HEK293 (cell line): Measurements from ENCODE around the gene PTPRR.

Experiments used
- CTCF ChIA-PET: fragments of 350-600 bp; formaldehyde crosslinking; extraction: SDS; loops from one replicate; lab custom pipeline; 2021; ENCODE audit warnings: antibody characterized with exemption; lab: Yijun Ruan, JAX
- POLR2A ChIA-PET: fragments of 300-600 bp; formaldehyde crosslinking; extraction: SDS; loops from one replicate; lab custom pipeline; 2020; ENCODE audit warnings: antibody characterized with exemption, inconsistent platforms; lab: Yijun Ruan, JAX
- H3K27ac ChIP-seq: fragments of 200-500 bp; sonication (Bioruptor generic); 2 replicates; pipeline ENCODE4 v1.5.1; 2014; ENCODE audit warnings: low read depth, low read length, control low read depth, inconsistent platforms; ENCODE audit errors: extremely low read depth
- H3K36me3 ChIP-seq, 2 experiments: fragments of 200-500 bp in 1 of 2; sonication (Bioruptor generic) in 1 of 2; 1 replicate in 1 of 2; 2 replicates in 1 of 2; pipeline ENCODE4 v1.5.1; 2014 to 2017; ENCODE audit warnings: inconsistent platforms in 2 of 2, low read length in 2 of 2; ENCODE audit not compliant: control insufficient read depth in 2 of 2, insufficient read depth in 1 of 2
- H3K4me1 ChIP-seq: fragments of 200-500 bp; sonication (Bioruptor generic); 2 replicates; pipeline ENCODE4 v1.5.1; 2014; ENCODE audit warnings: mild to moderate bottlenecking, low read length, inconsistent platforms; ENCODE audit not compliant: control insufficient read depth, insufficient read depth
- H3K4me3 ChIP-seq: 2 replicates; pipeline ENCODE4 v1.5.1; 2011; ENCODE audit warnings: low read depth, mild to moderate bottlenecking, control low read depth, low read length, moderate library complexity
- H3K9me3 ChIP-seq: fragments of 200-500 bp; sonication (Bioruptor generic); 2 replicates; pipeline ENCODE4 v1.5.1; 2014; ENCODE audit warnings: low read depth, low read length, inconsistent platforms; ENCODE audit not compliant: control insufficient read depth, insufficient read depth
- BCL11B ChIP-seq: fragments of 450-650 bp; formaldehyde crosslinking; IDR thresholded peaks from 2 replicates; pipeline ENCODE4 v1.5.1; 2016; ENCODE audit warnings: low read depth, missing biosample characterization, missing genetic modification characterization
- GLIS2 ChIP-seq: fragments of 450-650 bp; formaldehyde crosslinking; IDR thresholded peaks from 2 replicates; pipeline ENCODE4 v1.5.1; 2016; ENCODE audit warnings: missing biosample characterization, missing genetic modification characterization
- MYNN ChIP-seq: fragments of 450-650 bp; formaldehyde crosslinking; IDR thresholded peaks from 2 replicates; pipeline ENCODE4 v1.5.1; 2016; ENCODE audit warnings: missing biosample characterization, missing genetic modification characterization, borderline replicate concordance
- RBAK ChIP-seq: fragments of 450-650 bp; formaldehyde crosslinking; IDR thresholded peaks from 2 replicates; pipeline ENCODE4 v1.5.1; 2016; ENCODE audit warnings: missing biosample characterization, missing genetic modification characterization
- ZFP37 ChIP-seq: fragments of 450-650 bp; formaldehyde crosslinking; IDR thresholded peaks from 2 replicates; pipeline ENCODE4 v1.5.1; 2016; ENCODE audit warnings: missing biosample characterization, missing genetic modification characterization
- ZNF140 ChIP-seq: fragments of 450-650 bp; formaldehyde crosslinking; IDR thresholded peaks from 2 replicates; pipeline ENCODE4 v1.5.1; 2016; ENCODE audit warnings: missing biosample characterization, missing genetic modification characterization
- ZNF175 ChIP-seq: fragments of 450-650 bp; formaldehyde crosslinking; IDR thresholded peaks from 2 replicates; pipeline ENCODE4 v1.5.1; 2016; ENCODE audit warnings: missing biosample characterization, missing genetic modification characterization
- ZNF2 ChIP-seq: fragments of 450-650 bp; formaldehyde crosslinking; IDR thresholded peaks from 2 replicates; pipeline ENCODE4 v1.5.1; 2016; ENCODE audit warnings: missing biosample characterization, missing genetic modification characterization
- ZNF202 ChIP-seq: fragments of 450-650 bp; formaldehyde crosslinking; IDR thresholded peaks from 2 replicates; pipeline ENCODE4 v1.5.1; 2016; ENCODE audit warnings: missing biosample characterization, missing genetic modification characterization, borderline replicate concordance
- ZNF221 ChIP-seq: fragments of 450-650 bp; formaldehyde crosslinking; IDR thresholded peaks from 2 replicates; pipeline ENCODE4 v1.5.1; 2017; ENCODE audit warnings: missing biosample characterization, missing genetic modification characterization, borderline replicate concordance
- ZNF248 ChIP-seq: fragments of 450-650 bp; formaldehyde crosslinking; IDR thresholded peaks from 2 replicates; pipeline ENCODE4 v1.5.1; 2017; ENCODE audit warnings: missing biosample characterization, missing genetic modification characterization
- ZNF560 ChIP-seq: fragments of 450-650 bp; formaldehyde crosslinking; IDR thresholded peaks from 2 replicates; pipeline ENCODE4 v1.5.1; 2017; ENCODE audit warnings: missing biosample characterization, missing genetic modification characterization, borderline replicate concordance
- ZNF621 ChIP-seq: fragments of 450-650 bp; formaldehyde crosslinking; IDR thresholded peaks from 2 replicates; pipeline ENCODE4 v1.5.1; 2017; ENCODE audit warnings: missing biosample characterization, missing genetic modification characterization
- ZNF843 ChIP-seq: fragments of 450-650 bp; formaldehyde crosslinking; IDR thresholded peaks from 2 replicates; pipeline ENCODE4 v1.5.1; 2016; ENCODE audit warnings: missing biosample characterization, missing genetic modification characterization
- ZSCAN30 ChIP-seq: fragments of 450-650 bp; IDR thresholded peaks from 2 replicates; pipeline ENCODE4 v1.5.1; 2018; ENCODE audit warnings: missing biosample characterization, mild to moderate bottlenecking, missing genetic modification characterization, moderate library complexity
- TF ChIP-seq, protein P1 (sequence below): fragments of 450-650 bp; formaldehyde crosslinking; IDR thresholded peaks from 2 replicates; pipeline ENCODE4 v1.5.1; 2016; ENCODE audit warnings: missing biosample characterization, missing genetic modification characterization
- TF ChIP-seq, protein P2 (sequence below): fragments of 450-650 bp; formaldehyde crosslinking; IDR thresholded peaks from 2 replicates; pipeline ENCODE4 v1.5.1; 2016; ENCODE audit warnings: missing biosample characterization, missing genetic modification characterization
- TF ChIP-seq, protein P3 (sequence below): fragments of 450-650 bp; formaldehyde crosslinking; conservative IDR thresholded peaks from 2 replicates; pipeline ENCODE4 v1.5.1; 2016; ENCODE audit warnings: low read depth, missing biosample characterization, missing genetic modification characterization

Gene PTPRR, protein sequence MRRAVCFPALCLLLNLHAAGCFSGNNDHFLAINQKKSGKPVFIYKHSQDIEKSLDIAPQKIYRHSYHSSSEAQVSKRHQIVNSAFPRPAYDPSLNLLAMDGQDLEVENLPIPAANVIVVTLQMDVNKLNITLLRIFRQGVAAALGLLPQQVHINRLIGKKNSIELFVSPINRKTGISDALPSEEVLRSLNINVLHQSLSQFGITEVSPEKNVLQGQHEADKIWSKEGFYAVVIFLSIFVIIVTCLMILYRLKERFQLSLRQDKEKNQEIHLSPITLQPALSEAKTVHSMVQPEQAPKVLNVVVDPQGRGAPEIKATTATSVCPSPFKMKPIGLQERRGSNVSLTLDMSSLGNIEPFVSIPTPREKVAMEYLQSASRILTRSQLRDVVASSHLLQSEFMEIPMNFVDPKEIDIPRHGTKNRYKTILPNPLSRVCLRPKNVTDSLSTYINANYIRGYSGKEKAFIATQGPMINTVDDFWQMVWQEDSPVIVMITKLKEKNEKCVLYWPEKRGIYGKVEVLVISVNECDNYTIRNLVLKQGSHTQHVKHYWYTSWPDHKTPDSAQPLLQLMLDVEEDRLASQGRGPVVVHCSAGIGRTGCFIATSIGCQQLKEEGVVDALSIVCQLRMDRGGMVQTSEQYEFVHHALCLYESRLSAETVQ

DNA sequence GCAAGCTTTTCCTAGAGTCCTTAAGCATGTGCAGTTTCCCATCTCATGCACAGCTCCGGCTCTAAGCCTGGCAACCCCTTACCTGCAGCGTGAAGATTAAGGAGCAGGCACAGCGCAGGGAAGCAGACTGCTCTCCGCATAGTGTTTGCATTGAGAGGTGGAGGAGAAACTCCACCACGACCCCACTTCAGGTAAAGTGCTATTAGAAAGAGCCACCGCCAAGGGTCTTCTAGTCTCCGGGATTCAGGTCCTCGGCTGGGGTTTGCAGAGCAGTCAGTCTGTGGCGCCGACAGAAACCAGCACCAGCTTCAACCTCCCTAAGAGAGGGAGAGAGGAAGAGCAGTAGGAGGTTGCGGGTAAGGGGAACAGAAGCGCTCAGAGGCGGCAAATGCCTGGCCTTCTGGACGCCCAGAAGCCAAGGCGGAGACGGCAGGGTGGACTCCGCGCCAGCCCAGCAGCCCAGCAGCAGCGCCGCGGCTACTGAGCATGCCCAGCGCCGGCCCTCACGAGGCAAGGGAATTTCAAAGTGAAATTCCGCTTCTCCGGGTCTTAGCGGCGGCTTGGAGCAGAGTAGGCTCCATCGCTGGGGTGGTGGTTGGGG, at the start of gene PTPRR:
PTPRR (minus strand) TSS at position 488 of the 601 bp plus-strand sequence; CDS start at position 140, 348 bp downstream.
- H3K36me3 ChIP-seq = no peaks in the 10 kb centered on the region
- TF ChIP-seq ZFP37 (tag by site-specific recombination) (no peak), BCL11B (tag by site-specific recombination) (no peak), ZNF2 (no peak), ZNF140 (tag by site-specific recombination) (no peak), GLIS2 (tag by site-specific recombination) (no peak), ZNF621 (tag by site-specific recombination) (no peak), ZNF843 (tag by site-specific recombination) (no peak), RBAK (tag by site-specific recombination) (no peak), MYNN (tag by site-specific recombination) (no peak), ZSCAN30 (tag by site-specific recombination) (no peak), ZNF221 (no peak), ZNF202 (tag by site-specific recombination) (no peak), ZNF248 (no peak)
- TF ChIP-seq, protein P1, sequence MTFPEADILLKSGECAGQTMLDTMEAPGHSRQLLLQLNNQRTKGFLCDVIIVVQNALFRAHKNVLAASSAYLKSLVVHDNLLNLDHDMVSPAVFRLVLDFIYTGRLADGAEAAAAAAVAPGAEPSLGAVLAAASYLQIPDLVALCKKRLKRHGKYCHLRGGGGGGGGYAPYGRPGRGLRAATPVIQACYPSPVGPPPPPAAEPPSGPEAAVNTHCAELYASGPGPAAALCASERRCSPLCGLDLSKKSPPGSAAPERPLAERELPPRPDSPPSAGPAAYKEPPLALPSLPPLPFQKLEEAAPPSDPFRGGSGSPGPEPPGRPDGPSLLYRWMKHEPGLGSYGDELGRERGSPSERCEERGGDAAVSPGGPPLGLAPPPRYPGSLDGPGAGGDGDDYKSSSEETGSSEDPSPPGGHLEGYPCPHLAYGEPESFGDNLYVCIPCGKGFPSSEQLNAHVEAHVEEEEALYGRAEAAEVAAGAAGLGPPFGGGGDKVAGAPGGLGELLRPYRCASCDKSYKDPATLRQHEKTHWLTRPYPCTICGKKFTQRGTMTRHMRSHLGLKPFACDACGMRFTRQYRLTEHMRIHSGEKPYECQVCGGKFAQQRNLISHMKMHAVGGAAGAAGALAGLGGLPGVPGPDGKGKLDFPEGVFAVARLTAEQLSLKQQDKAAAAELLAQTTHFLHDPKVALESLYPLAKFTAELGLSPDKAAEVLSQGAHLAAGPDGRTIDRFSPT (tag by site-specific recombination) = no peak
- TF ChIP-seq, protein P2, sequence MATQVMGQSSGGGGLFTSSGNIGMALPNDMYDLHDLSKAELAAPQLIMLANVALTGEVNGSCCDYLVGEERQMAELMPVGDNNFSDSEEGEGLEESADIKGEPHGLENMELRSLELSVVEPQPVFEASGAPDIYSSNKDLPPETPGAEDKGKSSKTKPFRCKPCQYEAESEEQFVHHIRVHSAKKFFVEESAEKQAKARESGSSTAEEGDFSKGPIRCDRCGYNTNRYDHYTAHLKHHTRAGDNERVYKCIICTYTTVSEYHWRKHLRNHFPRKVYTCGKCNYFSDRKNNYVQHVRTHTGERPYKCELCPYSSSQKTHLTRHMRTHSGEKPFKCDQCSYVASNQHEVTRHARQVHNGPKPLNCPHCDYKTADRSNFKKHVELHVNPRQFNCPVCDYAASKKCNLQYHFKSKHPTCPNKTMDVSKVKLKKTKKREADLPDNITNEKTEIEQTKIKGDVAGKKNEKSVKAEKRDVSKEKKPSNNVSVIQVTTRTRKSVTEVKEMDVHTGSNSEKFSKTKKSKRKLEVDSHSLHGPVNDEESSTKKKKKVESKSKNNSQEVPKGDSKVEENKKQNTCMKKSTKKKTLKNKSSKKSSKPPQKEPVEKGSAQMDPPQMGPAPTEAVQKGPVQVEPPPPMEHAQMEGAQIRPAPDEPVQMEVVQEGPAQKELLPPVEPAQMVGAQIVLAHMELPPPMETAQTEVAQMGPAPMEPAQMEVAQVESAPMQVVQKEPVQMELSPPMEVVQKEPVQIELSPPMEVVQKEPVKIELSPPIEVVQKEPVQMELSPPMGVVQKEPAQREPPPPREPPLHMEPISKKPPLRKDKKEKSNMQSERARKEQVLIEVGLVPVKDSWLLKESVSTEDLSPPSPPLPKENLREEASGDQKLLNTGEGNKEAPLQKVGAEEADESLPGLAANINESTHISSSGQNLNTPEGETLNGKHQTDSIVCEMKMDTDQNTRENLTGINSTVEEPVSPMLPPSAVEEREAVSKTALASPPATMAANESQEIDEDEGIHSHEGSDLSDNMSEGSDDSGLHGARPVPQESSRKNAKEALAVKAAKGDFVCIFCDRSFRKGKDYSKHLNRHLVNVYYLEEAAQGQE (tag by site-specific recombination) = no peak
- H3K4me3 ChIP-seq = no peak within 1 kb of the TSS; the same call in 1 of the 2 replicates
- no peaks in the 10 kb centered on the region for H3K9me3 ChIP-seq
- ChIA-PET POLR2A (no interaction called here), CTCF (interaction anchor here (0.7 kb wide), 1 partner anchor 1136 kb away, joined by 3 read pairs; no protein-coding TSS in a partner anchor)
- H3K4me1 ChIP-seq = no peaks in the 10 kb centered on the region
- H3K27ac ChIP-seq = no peak within 1 kb of the TSS

DNA sequence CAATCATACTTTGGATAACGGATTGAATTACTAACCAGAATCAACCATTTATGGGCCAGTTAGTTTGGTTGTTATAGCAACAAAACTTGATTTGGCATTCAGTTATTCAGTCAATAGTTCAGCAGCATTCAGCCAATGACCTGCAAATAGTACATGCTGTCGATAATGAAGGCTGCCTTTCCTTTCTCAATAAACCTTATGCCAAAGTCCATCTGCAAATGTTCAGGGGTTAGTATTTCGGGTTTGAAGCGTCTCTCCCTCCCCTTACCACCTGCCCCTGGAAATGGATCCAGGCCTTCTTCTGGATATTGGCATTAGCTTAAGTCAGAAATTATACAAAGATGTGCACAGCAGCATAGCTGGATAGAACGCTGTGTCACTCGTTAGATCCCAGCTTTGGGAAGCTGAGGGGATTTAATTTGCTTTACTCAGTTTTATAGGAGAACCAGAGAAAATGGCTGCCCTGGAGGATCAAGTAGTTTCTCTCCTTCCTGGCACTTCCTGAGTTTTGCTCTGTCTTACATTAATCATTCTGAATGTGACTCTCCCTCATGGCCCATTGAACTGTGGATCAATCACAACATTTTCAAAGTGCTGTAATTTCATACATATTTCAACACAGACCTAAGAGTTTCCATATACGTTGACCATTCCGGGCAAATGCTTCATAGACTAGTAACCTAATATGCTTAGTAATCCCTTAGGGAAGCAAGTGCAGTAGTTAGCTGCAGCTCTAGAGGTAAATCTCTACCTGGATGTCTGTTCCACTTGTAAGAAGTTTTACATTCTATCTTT, 46.7 kb upstream of the PTPRR start:
- Histone ChIP-seq H3K9me3 (no peaks in the 10 kb centered on the region), H3K27ac (no peak overlapping the region), H3K36me3 (no peaks in the 10 kb centered on the region), H3K4me3 (no peak overlapping the region), H3K4me1 (no peaks in the 10 kb centered on the region)
- CTCF ChIA-PET = interaction anchor here (0.6 kb wide), 1 partner anchor 1089 kb away, joined by 5 read pairs; no protein-coding TSS in a partner anchor
- POLR2A ChIA-PET = no interaction called here
- TF ChIP-seq, protein P3, sequence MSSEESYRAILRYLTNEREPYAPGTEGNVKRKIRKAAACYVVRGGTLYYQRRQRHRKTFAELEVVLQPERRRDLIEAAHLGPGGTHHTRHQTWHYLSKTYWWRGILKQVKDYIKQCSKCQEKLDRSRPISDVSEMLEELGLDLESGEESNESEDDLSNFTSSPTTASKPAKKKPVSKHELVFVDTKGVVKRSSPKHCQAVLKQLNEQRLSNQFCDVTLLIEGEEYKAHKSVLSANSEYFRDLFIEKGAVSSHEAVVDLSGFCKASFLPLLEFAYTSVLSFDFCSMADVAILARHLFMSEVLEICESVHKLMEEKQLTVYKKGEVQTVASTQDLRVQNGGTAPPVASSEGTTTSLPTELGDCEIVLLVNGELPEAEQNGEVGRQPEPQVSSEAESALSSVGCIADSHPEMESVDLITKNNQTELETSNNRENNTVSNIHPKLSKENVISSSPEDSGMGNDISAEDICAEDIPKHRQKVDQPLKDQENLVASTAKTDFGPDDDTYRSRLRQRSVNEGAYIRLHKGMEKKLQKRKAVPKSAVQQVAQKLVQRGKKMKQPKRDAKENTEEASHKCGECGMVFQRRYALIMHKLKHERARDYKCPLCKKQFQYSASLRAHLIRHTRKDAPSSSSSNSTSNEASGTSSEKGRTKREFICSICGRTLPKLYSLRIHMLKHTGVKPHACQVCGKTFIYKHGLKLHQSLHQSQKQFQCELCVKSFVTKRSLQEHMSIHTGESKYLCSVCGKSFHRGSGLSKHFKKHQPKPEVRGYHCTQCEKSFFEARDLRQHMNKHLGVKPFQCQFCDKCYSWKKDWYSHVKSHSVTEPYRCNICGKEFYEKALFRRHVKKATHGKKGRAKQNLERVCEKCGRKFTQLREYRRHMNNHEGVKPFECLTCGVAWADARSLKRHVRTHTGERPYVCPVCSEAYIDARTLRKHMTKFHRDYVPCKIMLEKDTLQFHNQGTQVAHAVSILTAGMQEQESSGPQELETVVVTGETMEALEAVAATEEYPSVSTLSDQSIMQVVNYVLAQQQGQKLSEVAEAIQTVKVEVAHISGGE = no peak
- no peak for TF ChIP-seq ZNF175 (tag by site-specific recombination)
- TF ChIP-seq ZNF560 (tag by site-specific recombination) = no peak
